Peyer's patch (tissue), 4 donors: ENCODE measurements around the gene MUC5AC.

Experiments used
- CTCF ChIP-seq, 6 experiments: fragments of 450-650 bp in 4 of 6; fragments of 200-600 bp in 2 of 6; sonication (generic) in 1 of 6; IDR thresholded peaks; one replicate each; pipeline ENCODE4 v1.5.1; 2017 to 2019; ENCODE audit warnings: antibody characterized with exemption in 6 of 6, mild to moderate bottlenecking in 3 of 6, moderate library complexity in 1 of 6
- POLR2A ChIP-seq, 2 donors: fragments of 450-650 bp; IDR thresholded peaks; one replicate each; pipeline ENCODE4 v1.5.1; 2017; ENCODE audit warnings: antibody characterized with exemption in 2 of 2, mild to moderate bottlenecking in 2 of 2, moderate library complexity in 2 of 2

GRCh38 chr11:1198561-1199240, 40.9 kb downstream of the MUC5AC start:
- TF ChIP-seq CTCF (IDR thresholded peaks at IDR 0.05) (no peak), POLR2A (IDR thresholded peaks at IDR 0.05) (no peak)
